Measurements from ENCODE around the gene TMEM131.

Gene TMEM131

DNA sequence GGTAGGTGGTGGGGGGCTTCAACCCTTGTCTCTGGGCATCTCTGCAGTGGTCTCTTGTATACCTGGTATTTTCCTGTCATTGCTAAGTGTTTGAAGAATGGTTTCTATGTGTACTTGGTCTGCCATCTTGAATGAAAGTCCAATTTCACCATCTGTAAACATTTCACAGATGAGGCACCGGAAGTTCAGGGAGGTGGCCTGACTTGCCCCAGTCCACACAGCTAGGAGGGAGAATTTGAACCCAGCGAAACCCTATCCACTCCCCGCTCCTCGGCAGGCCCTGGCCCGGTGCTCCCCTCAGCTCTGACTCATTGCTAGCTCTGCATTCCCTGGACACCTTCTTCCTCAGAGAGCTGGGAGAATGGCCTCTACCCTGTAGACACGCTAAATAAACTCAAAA is 251.8 kb downstream of the TMEM131 start:
- DNase-seq (ENCODE audit: low read depth in 1 of 2, low spot score in 1 of 2): no peak
- no peak overlapping the region for H3K27ac ChIP-seq (replicated peaks)
- TF ChIP-seq REST (IDR thresholded peaks at IDR 0.05; ENCODE audit: insufficient replicate concordance, low read depth): no peak
- no peak for TF ChIP-seq GABPA (IDR thresholded peaks at IDR 0.05; ENCODE audit: low read depth)
- no peak for TF ChIP-seq SPI1 (IDR thresholded peaks at IDR 0.05; ENCODE audit: borderline replicate concordance, low read depth)
- TF ChIP-seq, protein P1, sequence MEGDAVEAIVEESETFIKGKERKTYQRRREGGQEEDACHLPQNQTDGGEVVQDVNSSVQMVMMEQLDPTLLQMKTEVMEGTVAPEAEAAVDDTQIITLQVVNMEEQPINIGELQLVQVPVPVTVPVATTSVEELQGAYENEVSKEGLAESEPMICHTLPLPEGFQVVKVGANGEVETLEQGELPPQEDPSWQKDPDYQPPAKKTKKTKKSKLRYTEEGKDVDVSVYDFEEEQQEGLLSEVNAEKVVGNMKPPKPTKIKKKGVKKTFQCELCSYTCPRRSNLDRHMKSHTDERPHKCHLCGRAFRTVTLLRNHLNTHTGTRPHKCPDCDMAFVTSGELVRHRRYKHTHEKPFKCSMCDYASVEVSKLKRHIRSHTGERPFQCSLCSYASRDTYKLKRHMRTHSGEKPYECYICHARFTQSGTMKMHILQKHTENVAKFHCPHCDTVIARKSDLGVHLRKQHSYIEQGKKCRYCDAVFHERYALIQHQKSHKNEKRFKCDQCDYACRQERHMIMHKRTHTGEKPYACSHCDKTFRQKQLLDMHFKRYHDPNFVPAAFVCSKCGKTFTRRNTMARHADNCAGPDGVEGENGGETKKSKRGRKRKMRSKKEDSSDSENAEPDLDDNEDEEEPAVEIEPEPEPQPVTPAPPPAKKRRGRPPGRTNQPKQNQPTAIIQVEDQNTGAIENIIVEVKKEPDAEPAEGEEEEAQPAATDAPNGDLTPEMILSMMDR (IDR thresholded peaks at IDR 0.05; ENCODE audit: insufficient read depth, low read length): no peak
- TF ChIP-seq POLR2AphosphoS5 (IDR thresholded peaks at IDR 0.05; ENCODE audit: low read depth): no peak
- no peak overlapping the region for H3K4me3 ChIP-seq (replicated peaks; ENCODE audit: insufficient read depth, low read length)
- H3K27me3 ChIP-seq (ENCODE audit: insufficient read depth, poor library complexity, severe bottlenecking): no peaks in the 10 kb centered on the region

GRCh38 chr2:97742381-97742847 is 253.3 kb downstream of the TMEM131 start:
- no peak overlapping the region for H3K4me3 ChIP-seq (replicated peaks; ENCODE audit: insufficient read depth, low read length)
- no peak overlapping the region for H3K27ac ChIP-seq (replicated peaks)
- no peaks in the 10 kb centered on the region for H3K27me3 ChIP-seq (ENCODE audit: insufficient read depth, poor library complexity, severe bottlenecking)
- TF ChIP-seq, protein P1 (IDR thresholded peaks at IDR 0.05; ENCODE audit: insufficient read depth, low read length): no peak
- no peak for TF ChIP-seq REST (IDR thresholded peaks at IDR 0.05; ENCODE audit: insufficient replicate concordance, low read depth)
- TF ChIP-seq POLR2AphosphoS5 (IDR thresholded peaks at IDR 0.05; ENCODE audit: low read depth): no peak
- TF ChIP-seq GABPA (IDR thresholded peaks at IDR 0.05; ENCODE audit: low read depth): no peak
- no peak for TF ChIP-seq SPI1 (IDR thresholded peaks at IDR 0.05; ENCODE audit: borderline replicate concordance, low read depth)
- no peak for DNase-seq (ENCODE audit: low read depth in 1 of 2, low spot score in 1 of 2)

- H3K27ac ChIP-seq (replicated peaks): no peak overlapping the region
- no peak overlapping the region for H3K4me3 ChIP-seq (replicated peaks; ENCODE audit: insufficient read depth, low read length)
- no peaks in the 10 kb centered on the region for H3K27me3 ChIP-seq (ENCODE audit: insufficient read depth, poor library complexity, severe bottlenecking)
- DNase-seq (ENCODE audit: low read depth in 1 of 2, low spot score in 1 of 2): no peak
- TF ChIP-seq POLR2AphosphoS5 (IDR thresholded peaks at IDR 0.05; ENCODE audit: low read depth): no peak
- TF ChIP-seq REST (IDR thresholded peaks at IDR 0.05; ENCODE audit: insufficient replicate concordance, low read depth): no peak
- TF ChIP-seq SPI1 (IDR thresholded peaks at IDR 0.05; ENCODE audit: borderline replicate concordance, low read depth): no peak
- TF ChIP-seq, protein P1 (IDR thresholded peaks at IDR 0.05; ENCODE audit: insufficient read depth, low read length): no peak
- TF ChIP-seq GABPA (IDR thresholded peaks at IDR 0.05; ENCODE audit: low read depth): no peak
These were observed 254.1 kb downstream of the TMEM131 start for GRCh38 chr2:97741686-97742085.

Measured in HL-60 (cell line).